Measurements from ENCODE around the gene TBC1D17. TPM values are rescaled to one million over a fixed set of nuclear protein-coding genes. Genes with fewer than 3 reads are reported as not detected.

Gene TBC1D17
- total RNA-seq, 4 donors from 2014 or later, result 48.7 to 84.3 (median 66.4) TPM

DNA sequence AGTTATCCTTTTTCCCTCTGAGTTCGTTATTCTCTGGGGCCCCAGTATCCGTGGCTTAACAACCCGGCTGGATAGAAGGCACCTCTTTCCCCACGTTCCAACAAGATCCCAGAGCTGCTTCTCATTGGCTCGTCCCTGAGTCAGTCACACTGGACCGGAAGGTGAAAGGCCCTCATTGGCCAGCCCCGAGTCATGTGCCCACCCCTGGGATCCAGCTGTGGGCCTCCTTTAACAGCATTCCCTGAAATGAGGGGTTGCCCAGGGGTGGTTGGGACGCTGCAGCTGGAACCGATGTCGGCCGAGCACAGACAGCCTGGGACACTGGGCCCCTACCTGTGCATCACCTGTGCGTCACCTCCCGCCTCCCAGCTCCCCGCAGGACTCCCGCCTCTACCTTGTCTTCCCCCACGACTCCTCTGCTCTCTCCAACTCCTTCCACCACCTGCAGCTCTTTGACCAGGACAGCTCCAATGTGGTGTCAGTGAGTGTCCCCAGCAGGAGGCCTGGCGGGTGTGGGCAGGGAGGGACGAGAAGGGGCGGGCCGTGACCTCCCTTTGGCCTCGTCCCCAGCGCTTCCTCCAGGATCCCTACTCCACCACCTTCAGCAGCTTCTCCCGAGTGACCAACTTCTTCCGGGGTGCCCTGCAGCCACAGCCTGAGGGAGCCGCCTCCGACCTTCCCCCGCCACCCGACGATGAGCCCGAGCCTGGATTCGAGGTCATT is 4.3 kb downstream of the TBC1D17 start:
- intact Hi-C loops (cut with DNase I; ENCODE audit: low total_unique reads), result no loop called here
- peaks cover 14 to 81% of the 10 kb centered on the region in 2 donors for H3K36me3 ChIP-seq
- H3K4me1 ChIP-seq, result peaks cover 7 to 16% of the 10 kb centered on the region in 2 donors
- TF ChIP-seq, protein P1, sequence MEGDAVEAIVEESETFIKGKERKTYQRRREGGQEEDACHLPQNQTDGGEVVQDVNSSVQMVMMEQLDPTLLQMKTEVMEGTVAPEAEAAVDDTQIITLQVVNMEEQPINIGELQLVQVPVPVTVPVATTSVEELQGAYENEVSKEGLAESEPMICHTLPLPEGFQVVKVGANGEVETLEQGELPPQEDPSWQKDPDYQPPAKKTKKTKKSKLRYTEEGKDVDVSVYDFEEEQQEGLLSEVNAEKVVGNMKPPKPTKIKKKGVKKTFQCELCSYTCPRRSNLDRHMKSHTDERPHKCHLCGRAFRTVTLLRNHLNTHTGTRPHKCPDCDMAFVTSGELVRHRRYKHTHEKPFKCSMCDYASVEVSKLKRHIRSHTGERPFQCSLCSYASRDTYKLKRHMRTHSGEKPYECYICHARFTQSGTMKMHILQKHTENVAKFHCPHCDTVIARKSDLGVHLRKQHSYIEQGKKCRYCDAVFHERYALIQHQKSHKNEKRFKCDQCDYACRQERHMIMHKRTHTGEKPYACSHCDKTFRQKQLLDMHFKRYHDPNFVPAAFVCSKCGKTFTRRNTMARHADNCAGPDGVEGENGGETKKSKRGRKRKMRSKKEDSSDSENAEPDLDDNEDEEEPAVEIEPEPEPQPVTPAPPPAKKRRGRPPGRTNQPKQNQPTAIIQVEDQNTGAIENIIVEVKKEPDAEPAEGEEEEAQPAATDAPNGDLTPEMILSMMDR (IDR thresholded peaks at IDR 0.05 in 4 of 5, conservative IDR thresholded peaks at IDR 0.05 in 1 of 5), result no peak
- no peak for TF ChIP-seq POLR2A (IDR thresholded peaks at IDR 0.05)
- no peak for DNase-seq
- no peak overlapping the region for H3K4me3 ChIP-seq
- no peaks in the 10 kb centered on the region for H3K27me3 ChIP-seq
- no peaks in the 10 kb centered on the region for H3K9me3 ChIP-seq
- H3K27ac ChIP-seq, result no peak overlapping the region
- no peak for ATAC-seq
- in situ Hi-C loops (cut with MboI; ENCODE audit: low sequenced_read_pairs in 4 of 4), result no loop called here

DNA sequence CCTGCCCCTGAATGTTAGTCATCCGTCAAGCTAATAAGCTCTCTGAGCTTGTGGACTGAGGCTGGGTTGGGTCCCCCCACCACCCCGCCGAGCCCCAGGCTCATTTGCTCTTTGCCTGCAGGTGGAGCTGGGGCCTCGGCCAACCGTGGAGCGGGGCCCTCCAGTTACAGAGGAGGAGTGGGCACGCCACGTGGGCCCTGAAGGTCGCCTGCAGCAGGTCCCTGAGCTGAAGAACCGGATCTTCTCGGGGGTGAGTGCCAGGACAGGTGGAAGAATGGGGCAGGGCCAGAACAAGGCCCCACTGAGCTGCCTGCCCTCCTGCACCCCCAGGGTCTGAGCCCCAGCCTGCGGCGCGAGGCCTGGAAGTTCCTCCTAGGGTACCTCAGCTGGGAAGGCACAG is 5.1 kb downstream of the TBC1D17 start:
- no peak for TF ChIP-seq POLR2A (IDR thresholded peaks at IDR 0.05)
- peaks cover 7 to 16% of the 10 kb centered on the region in 2 donors for H3K4me1 ChIP-seq
- no peak overlapping the region for H3K4me3 ChIP-seq
- intact Hi-C loops (cut with DNase I; ENCODE audit: low total_unique reads) (no loop called here), in situ Hi-C loops (cut with MboI; ENCODE audit: low sequenced_read_pairs in 4 of 4) (no loop called here)
- H3K36me3 ChIP-seq, result peaks cover 14 to 81% of the 10 kb centered on the region in 2 donors
- ATAC-seq (no peak), DNase-seq (no peak)
- H3K27me3 ChIP-seq, result no peaks in the 10 kb centered on the region
- H3K9me3 ChIP-seq, result no peaks in the 10 kb centered on the region
- H3K27ac ChIP-seq, result no peak overlapping the region

DNA sequence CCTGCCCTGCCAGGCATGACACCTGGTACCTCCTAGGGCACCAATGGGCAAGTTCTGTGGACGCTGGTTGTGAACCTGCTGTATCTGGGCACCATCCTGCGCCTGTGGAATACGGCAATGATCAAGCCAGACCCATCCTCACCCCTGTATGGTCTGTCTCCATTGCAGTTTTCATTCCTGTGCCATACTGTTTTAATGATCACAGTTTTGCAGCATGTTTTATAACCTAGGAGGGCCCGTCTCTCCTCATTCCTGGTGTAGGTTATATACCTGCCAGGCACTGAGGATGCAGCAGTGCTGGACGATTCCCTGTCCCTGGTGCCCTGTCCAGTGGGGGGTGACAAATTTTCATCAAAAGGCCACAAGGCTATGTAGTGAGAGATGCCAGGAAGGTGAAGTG is 5.6 kb downstream of the TBC1D17 start:
- Histone ChIP-seq H3K4me3 (no peak overlapping the region), H3K36me3 (peaks cover 14 to 81% of the 10 kb centered on the region in 2 donors), H3K4me1 (peaks cover 7 to 14% of the 10 kb centered on the region in 2 donors), H3K27ac (no peak overlapping the region), H3K9me3 (no peaks in the 10 kb centered on the region), H3K27me3 (no peaks in the 10 kb centered on the region)
- in situ Hi-C loops (cut with MboI; ENCODE audit: low sequenced_read_pairs in 4 of 4), result no loop called here
- ATAC-seq, result no peak
- no peak for DNase-seq
- no peak for TF ChIP-seq POLR2A (IDR thresholded peaks at IDR 0.05)
- TF ChIP-seq, protein P1 (IDR thresholded peaks at IDR 0.05 in 4 of 5, conservative IDR thresholded peaks at IDR 0.05 in 1 of 5), result no peak
- intact Hi-C loops (cut with DNase I; ENCODE audit: low total_unique reads), result no loop called here

DNA sequence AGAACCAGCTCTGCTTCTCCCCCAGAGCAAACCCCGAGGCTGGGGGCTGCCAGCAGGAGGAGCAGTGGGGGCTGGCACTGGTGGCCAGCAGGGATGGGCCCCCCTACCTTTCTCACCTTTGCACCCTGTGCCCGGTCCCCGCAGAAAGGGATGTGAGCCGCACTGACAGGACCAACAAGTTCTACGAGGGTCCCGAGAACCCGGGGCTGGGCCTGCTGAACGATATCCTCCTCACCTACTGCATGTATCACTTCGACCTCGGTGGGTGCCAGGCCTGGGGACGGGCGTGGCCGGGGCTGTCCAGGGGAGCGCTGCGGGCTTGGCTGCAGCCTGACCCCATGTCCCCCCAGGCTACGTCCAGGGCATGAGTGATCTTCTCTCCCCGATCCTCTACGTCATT is 6.6 kb downstream of the TBC1D17 start:
- in situ Hi-C loops (cut with MboI; ENCODE audit: low sequenced_read_pairs in 4 of 4), result no loop called here
- H3K4me1 ChIP-seq, result peaks cover 0 to 4% of the 10 kb centered on the region in 2 donors

DNA sequence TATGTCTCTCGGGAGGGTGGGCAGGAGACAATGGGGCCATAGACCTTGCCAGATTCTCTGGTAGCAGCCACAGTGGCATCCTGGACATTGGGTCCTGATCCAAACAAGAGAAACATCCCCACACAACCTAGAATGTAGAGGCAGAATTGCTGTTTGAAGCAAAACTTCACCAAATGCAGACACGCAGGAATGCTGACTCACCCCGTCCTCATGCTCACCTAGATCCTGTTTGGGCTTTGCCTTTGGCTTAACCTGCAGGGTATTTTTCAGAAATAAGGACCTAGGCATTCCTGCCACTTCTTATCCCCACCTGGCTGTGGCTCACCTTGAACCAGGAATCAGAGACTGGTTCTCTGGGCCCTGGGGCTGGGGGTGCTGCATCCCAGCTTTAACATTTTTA is 7.3 kb downstream of the TBC1D17 start:
- Histone ChIP-seq H3K27ac (no peak overlapping the region), H3K4me1 (peaks cover 0 to 3% of the 10 kb centered on the region in 2 donors)

More for the DNA sequence above, 6.6 kb downstream of the TBC1D17 start:
- Histone ChIP-seq H3K27ac (no peak overlapping the region), H3K4me3 (no peak overlapping the region), H3K9me3 (no peaks in the 10 kb centered on the region), H3K27me3 (no peaks in the 10 kb centered on the region), H3K36me3 (peaks cover 14 to 74% of the 10 kb centered on the region in 2 donors)
- TF ChIP-seq POLR2A (IDR thresholded peaks at IDR 0.05), result no peak
- TF ChIP-seq, protein P1 (IDR thresholded peaks at IDR 0.05 in 4 of 5, conservative IDR thresholded peaks at IDR 0.05 in 1 of 5), result no peak
- no peak for DNase-seq
- intact Hi-C loops (cut with DNase I; ENCODE audit: low total_unique reads), result no loop called here
- ATAC-seq, result no peak

More for the DNA sequence above, 7.3 kb downstream of the TBC1D17 start:
- intact Hi-C loops (cut with DNase I; ENCODE audit: low total_unique reads) (no loop called here), in situ Hi-C loops (cut with MboI; ENCODE audit: low sequenced_read_pairs in 4 of 4) (no loop called here)
- no peak for TF ChIP-seq POLR2A (IDR thresholded peaks at IDR 0.05)
- TF ChIP-seq, protein P1 (IDR thresholded peaks at IDR 0.05 in 4 of 5, conservative IDR thresholded peaks at IDR 0.05 in 1 of 5), result no peak
- DNase-seq (no peak), ATAC-seq (no peak)
- Histone ChIP-seq H3K9me3 (no peaks in the 10 kb centered on the region), H3K27me3 (no peaks in the 10 kb centered on the region), H3K36me3 (peaks cover 14 to 67% of the 10 kb centered on the region in 2 donors), H3K4me3 (no peak overlapping the region)
